ENCODE measurements around the gene TSHZ2.

- TF ChIP-seq YY1 (IDR thresholded peaks at IDR 0.05; ENCODE audit: insufficient read depth, insufficient read length) (no peak), SUZ12 (IDR thresholded peaks at IDR 0.05; ENCODE audit: extremely low read depth, insufficient read depth, insufficient read length) (no peak)
Measured at GRCh38 chr20:53278555-53278954, 306.4 kb downstream of the TSHZ2 start.

Measured in NT2/D1 (cell line).